ENCODE measurements around the gene FILIP1L.

GRCh38 chr3:100039075-100039474 is 75.2 kb downstream of the FILIP1L start:
- TF ChIP-seq, protein P1, sequence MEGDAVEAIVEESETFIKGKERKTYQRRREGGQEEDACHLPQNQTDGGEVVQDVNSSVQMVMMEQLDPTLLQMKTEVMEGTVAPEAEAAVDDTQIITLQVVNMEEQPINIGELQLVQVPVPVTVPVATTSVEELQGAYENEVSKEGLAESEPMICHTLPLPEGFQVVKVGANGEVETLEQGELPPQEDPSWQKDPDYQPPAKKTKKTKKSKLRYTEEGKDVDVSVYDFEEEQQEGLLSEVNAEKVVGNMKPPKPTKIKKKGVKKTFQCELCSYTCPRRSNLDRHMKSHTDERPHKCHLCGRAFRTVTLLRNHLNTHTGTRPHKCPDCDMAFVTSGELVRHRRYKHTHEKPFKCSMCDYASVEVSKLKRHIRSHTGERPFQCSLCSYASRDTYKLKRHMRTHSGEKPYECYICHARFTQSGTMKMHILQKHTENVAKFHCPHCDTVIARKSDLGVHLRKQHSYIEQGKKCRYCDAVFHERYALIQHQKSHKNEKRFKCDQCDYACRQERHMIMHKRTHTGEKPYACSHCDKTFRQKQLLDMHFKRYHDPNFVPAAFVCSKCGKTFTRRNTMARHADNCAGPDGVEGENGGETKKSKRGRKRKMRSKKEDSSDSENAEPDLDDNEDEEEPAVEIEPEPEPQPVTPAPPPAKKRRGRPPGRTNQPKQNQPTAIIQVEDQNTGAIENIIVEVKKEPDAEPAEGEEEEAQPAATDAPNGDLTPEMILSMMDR (IDR thresholded peaks at IDR 0.05) = no peak
- TF ChIP-seq POLR2A (IDR thresholded peaks at IDR 0.05) = no peak

Data from adrenal gland (tissue), 5 donors.